Forelimb muscle (tissue), 1 donor: ENCODE measurements around the gene TRAPPC3L. TPM values are rescaled to one million over a fixed set of nuclear protein-coding genes. Genes with fewer than 3 reads are reported as not detected.

Source experiments
- polyA plus RNA-seq: library from polyadenylated mRNA; unstranded; fragments of 120-200 nt; gene quantifications from one replicate; pipeline ENCODE4 v1.2.1, GENCODE V29; 2013; ENCODE audit not compliant: insufficient read length

TRAPPC3L gene
- polyA plus RNA-seq, 1 donor: 0.09 TPM

Other genes starting within 250 kb of the TRAPPC3L start
- 31.4 TPM for gene DSE, start 174.7 kb downstream of the TRAPPC3L start, polyA plus RNA-seq
- 1.5 TPM for gene CALHM6, start 84.3 kb downstream of the TRAPPC3L start, polyA plus RNA-seq
- 1.9 TPM for gene CALHM5, start 34.0 kb downstream of the TRAPPC3L start, polyA plus RNA-seq
- gene CALHM4, start 8.1 kb upstream of the TRAPPC3L start, polyA plus RNA-seq: not detected
- gene RWDD1, start 25.8 kb upstream of the TRAPPC3L start, polyA plus RNA-seq: 54.1 TPM
- 0.52 TPM for gene RSPH4A, start 70.8 kb upstream of the TRAPPC3L start, polyA plus RNA-seq
- 8.0 TPM for gene ZUP1, start 123.1 kb upstream of the TRAPPC3L start, polyA plus RNA-seq
- 14.0 TPM for gene KPNA5, start 135.5 kb upstream of the TRAPPC3L start, polyA plus RNA-seq
- 5.5 TPM for gene FAM162B, start 220.0 kb upstream of the TRAPPC3L start, polyA plus RNA-seq